Fibroblast of pulmonary artery (primary cell): Measurements from ENCODE around the gene SCAP.

ENCODE experiments used
- DNase-seq: peaks from one replicate; pipeline ENCODE4 v3.0.0-alpha.2; 2010; ENCODE audit warnings: low read depth
- H3K4me3 ChIP-seq: replicated peaks from 2 replicates; pipeline ENCODE4 v1.5.1; 2011; ENCODE audit warnings: low read depth, mild to moderate bottlenecking, control low read depth, low read length, moderate library complexity
- CTCF ChIP-seq: IDR thresholded peaks from 2 replicates; pipeline ENCODE4 v1.5.1; 2011; ENCODE audit warnings: mild to moderate bottlenecking, control low read depth, low read length, inconsistent platforms; ENCODE audit errors: missing control alignments

Gene SCAP

GRCh38 chr3:47475570-47476329, at the start of gene SCAP:
Gene SCAP (minus strand): TSS chr3:47475941. CDS start chr3:47442993, 32,948 bp downstream.
- H3K4me3 ChIP-seq = peak within 1 kb of the TSS; percentile 75
- DNase-seq = peak; percentile 83
- peak; percentile 63 for TF ChIP-seq CTCF

GRCh38 chr3:47523310-47524073, 47.8 kb upstream of the SCAP start:
- no peak for TF ChIP-seq CTCF
- DNase-seq = no peak
- H3K4me3 ChIP-seq = no peak overlapping the region

GRCh38 chr3:47522082-47522987, 46.6 kb upstream of the SCAP start:
- DNase-seq = peak; percentile 93
- TF ChIP-seq CTCF = peak; percentile 87
- H3K4me3 ChIP-seq = no peak overlapping the region

GRCh38 chr3:47520756-47521155, 45.0 kb upstream of the SCAP start:
- no peak for TF ChIP-seq CTCF
- H3K4me3 ChIP-seq = no peak overlapping the region
- DNase-seq = no peak

DNA sequence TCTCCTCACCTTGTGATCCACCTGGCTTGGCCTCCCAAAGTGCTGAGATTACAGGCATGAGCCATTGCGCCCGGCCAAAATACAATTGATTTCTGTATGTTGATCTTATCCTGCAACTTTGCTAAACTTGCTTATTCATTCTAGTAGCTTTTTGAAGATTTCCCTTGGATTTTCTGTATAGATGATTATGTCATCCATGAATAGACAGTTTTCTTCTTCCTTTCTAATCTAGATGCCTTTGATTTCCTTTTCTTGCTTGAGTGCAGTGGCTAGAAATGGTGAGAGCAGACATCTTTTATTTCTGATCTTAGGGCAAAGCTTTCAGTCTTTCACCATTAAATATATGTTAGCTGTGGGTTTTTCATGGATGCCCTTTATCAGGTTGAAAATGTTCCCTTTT, 42.2 kb upstream of the SCAP start:
- H3K4me3 ChIP-seq = no peak overlapping the region
- DNase-seq = no peak
- TF ChIP-seq CTCF = no peak

DNA sequence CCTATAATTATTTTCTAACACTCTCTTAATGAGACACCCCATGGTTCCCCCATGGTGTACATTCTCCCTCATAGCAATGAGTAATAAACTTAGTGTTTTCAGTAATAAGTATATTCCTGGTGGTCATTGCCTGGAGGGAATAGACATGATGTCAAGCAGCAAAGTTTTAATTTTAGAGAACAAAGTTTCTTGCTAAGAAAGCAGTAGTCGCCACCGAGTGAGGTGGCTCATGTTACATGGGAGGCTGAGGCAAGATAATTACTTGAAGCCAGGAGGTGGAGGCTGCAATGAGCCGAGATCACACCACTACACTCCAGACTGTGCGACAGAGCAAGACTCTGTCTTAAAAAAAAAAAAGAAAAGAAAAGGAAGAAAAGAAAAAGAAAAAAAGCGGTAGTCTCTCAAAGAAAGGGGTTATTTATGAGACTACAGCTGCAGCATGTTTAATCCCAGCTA, 40.2 kb upstream of the SCAP start:
- DNase-seq = no peak
- TF ChIP-seq CTCF = no peak
- no peak overlapping the region for H3K4me3 ChIP-seq
